Endometrial microvascular endothelial cells (primary cell): ENCODE data around the gene SMPDL3A. TPM values are rescaled to one million over a fixed set of nuclear protein-coding genes. Genes with fewer than 3 reads are reported as not detected.
"Not testable (repeated sequence)": the region's sequence is repeated elsewhere in the genome, so short reads cannot be mapped to it uniquely, and the experiment has no call there.

Source experiments
- in situ Hi-C: cut with HindIII; loops from 2 replicates; pipeline ENCODE4 v1.10.0; 2017; ENCODE audit warnings: low sequenced_read_pairs, low pct_unique_long_range_greater_than_20kb; ENCODE audit errors: inconsistent ontology term
- total RNA-seq: library from RNA; depleted of rRNA; stranded (reverse); fragments of >200 nt; gene quantifications from one replicate; pipeline ENCODE4 v1.2.3, GENCODE V29; 2015; ENCODE audit errors: inconsistent ontology term

Gene SMPDL3A, protein sequence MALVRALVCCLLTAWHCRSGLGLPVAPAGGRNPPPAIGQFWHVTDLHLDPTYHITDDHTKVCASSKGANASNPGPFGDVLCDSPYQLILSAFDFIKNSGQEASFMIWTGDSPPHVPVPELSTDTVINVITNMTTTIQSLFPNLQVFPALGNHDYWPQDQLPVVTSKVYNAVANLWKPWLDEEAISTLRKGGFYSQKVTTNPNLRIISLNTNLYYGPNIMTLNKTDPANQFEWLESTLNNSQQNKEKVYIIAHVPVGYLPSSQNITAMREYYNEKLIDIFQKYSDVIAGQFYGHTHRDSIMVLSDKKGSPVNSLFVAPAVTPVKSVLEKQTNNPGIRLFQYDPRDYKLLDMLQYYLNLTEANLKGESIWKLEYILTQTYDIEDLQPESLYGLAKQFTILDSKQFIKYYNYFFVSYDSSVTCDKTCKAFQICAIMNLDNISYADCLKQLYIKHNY
- 1.6 TPM for total RNA-seq

DNA sequence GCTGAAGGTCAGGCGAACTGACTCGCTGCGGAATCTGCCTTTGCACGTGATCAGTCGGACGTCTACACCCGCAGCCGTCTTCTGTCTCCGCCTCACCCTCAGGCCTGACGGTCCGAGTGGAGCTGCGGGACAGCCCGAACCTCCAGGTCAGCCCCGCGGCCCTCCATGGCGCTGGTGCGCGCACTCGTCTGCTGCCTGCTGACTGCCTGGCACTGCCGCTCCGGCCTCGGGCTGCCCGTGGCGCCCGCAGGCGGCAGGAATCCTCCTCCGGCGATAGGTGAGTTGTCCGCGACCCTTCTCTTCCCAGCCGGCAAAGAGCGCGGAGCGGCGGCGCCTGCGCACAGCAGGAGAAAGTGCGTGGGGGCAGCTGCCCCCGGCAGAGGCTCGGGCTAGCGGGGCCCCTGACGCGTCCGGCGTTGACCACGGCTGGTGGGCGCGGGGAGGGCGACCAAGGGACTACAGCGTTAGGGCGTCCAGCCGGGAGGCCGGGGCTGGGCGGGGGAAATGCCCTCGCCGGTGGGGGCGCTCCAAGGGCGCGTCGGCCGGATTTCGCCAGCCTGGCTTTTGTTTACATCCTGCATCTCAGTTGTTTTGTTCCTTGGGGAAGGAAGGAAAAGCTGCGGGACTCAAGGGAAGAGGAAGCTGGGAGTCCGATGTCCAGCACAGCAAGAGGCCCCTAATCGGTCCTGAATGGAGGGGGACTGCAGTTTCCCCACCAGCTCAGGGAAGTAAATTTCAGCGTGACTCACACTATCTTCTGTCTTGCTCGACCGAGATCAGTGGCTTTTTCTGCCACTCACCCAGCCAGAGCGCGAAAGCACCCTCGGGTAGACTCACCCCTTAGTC is at the start of gene SMPDL3A:
SMPDL3A (plus strand) TSS at position 77 of the 846 bp plus-strand sequence; CDS start at position 166, 89 bp downstream.
- in situ Hi-C loops: no loop called here

- in situ Hi-C loops: no loop called here
Observed at GRCh38 chr6:122740091-122740490, 49.0 kb upstream of the SMPDL3A start.

DNA sequence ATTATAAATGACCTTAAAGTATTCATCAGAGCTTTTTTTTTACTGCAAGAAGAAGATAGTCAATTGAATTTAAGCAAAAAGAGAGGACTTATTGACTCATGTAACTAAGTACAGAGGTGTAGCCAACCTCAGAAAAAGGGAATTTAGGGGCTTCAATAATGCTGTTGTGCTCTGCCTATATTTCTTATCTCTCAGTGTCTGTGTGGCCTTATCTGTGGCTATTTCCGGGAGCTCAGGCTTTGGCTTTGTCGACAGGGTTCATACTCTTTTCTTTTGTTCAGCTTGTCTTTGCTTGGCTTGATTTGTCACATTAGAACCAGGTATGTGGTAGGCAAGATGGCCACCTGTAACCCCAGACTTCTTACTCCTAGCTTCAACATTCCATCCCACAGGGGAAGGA is 48.1 kb upstream of the SMPDL3A start:
- in situ Hi-C loops: no loop called here

- in situ Hi-C loops: not testable (repeated sequence)
Observed at GRCh38 chr6:122744247-122744646, 44.8 kb upstream of the SMPDL3A start.

GRCh38 chr6:122744856-122745255 is 44.2 kb upstream of the SMPDL3A start:
- in situ Hi-C loops: not testable (repeated sequence)

DNA sequence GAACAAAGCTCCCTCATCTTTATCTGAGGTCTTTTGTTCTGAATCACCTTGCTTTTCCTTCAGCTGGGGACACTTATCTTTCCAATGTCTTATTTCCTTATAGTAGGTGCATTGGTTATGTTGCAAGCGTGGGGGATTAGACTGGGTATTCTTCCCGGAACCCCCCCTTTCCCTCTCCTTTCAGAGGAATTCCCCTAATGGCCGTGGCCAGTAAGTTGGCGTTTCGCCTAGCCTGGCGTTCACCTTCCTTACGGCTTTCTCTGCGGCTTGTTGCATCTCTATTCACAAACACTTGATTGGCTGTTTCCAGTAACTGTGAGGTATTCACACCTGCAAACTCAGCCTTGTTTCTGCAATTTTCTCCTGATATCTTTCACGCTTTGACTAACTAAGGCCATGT is 42.4 kb upstream of the SMPDL3A start:
- in situ Hi-C loops: no loop called here

- in situ Hi-C loops: no loop called here
Observed at GRCh38 chr6:122747573-122747972, 41.5 kb upstream of the SMPDL3A start.

- in situ Hi-C loops: not testable (repeated sequence)
Observed at GRCh38 chr6:122748945-122749344, 40.1 kb upstream of the SMPDL3A start.

DNA sequence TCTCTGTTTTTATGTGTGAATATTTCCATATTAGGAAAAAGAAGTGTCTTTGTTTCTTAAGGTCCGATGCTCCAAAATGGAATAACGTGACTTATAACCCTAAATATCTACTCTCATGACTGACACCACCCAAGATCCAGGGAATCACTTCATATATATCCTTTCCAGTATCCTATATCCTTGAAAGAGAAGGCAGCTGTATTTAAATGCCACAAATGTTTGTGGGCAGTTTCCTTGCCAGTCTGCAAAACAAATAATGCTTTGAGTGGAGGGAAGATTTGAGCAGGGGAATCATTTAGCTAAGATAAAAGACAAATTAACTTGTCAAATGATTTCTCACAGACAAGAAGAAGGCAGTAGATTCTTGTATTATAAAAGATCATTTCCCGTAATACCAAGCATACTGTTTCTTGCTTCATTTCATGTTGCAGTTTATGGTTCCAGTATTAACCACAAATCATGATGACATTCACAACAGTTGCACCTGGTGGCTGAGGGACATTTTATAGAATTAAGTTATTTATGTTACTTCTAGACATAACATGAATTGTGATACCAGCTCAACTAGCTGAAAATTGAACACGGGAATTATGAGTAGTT is 39.5 kb upstream of the SMPDL3A start:
- in situ Hi-C loops: no loop called here

GRCh38 chr6:122751326-122751725 is 37.7 kb upstream of the SMPDL3A start:
- in situ Hi-C loops: no loop called here

DNA sequence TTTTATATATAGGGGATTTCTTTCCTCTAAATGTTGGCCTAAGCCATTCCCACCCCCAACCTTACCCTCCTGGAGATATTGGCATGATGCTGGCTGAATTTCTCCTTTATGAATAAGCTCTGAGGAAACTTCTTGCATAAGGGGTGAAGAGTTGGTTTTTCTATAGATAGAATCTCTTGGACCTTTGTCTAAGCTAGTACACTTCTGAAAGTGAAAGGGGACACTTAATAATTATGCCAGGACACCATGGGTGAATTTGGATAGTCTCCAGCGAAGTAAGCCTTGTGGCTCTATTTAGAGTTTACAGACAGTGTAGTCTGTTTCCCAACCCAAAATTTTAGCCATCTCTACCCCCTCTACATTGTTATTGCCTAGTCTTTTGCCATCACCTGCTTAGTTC is 36.6 kb upstream of the SMPDL3A start:
- in situ Hi-C loops: no loop called here

DNA sequence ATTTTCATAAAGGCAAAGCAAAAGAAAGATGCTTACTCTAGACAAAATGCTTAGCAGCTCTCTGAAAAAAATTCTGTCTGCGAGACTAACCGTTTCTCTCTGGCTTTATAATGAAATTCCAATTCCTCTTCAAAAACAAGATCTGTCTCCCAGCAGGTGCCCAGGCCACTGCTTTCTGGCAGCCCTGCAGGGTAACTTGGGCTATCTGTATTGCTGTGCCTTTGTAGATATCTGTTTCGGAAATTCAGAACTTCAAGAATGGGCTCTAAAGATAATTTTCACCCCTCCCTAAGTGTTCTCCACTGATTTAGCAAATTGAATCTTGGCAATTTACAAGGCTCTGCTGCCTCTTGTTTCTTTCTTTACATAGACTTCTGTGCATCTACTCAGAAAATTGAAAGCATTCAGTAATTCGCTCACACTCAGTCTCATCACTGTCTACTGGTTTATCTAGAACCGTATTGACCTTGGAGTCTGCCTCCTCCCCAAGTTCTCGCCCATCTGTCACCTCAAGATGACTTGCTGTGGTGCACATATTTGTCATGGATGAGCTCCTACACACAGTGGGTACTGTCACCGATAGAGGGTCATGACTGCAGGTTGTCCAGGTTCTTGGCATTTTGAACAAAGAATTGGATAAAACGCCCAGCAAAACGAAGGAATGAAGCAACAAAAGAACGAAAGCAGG is 35.9 kb upstream of the SMPDL3A start:
- in situ Hi-C loops: no loop called here

DNA sequence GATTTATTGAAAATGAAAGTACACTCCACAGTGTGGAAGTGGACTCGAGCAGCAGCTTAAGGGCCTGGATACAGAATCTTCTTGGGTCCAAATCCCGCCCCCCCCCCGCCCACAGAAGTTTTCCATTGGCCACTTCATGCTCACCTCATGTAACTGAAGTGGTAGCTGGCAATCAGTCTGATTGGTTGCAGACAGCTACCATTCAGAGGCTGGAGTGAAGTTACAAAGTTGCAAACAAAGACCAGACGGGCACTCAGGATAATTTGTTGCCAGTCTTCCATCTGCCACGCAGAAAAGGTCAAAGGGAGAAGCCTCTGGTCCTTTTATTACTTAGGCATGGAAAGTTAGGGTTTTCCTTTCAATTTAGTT is 35.4 kb upstream of the SMPDL3A start:
- in situ Hi-C loops: no loop called here

GRCh38 chr6:122754191-122754731 is 34.8 kb upstream of the SMPDL3A start:
- in situ Hi-C loops: no loop called here

- in situ Hi-C loops: no loop called here
Observed at GRCh38 chr6:122755901-122756300, 33.2 kb upstream of the SMPDL3A start.

DNA sequence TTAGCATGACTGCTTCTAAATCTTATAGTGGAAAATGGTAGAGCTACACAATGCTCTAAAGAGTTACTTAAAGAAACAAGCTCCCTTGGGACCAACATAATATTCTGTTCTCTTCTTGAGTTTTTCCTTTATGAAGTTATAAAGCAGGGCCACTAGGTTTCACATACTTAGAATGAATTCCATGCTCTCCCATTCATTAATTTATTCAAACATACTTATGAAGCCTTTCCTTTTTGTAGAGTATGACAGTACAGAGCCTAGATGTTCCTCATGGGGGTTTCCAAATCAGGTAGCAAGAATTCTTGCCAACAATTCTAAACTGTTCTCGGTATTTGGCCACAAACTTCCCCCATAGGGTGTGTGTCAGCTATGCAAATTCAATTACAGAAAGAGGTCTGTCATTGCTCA is 30.1 kb upstream of the SMPDL3A start:
- in situ Hi-C loops: no loop called here

- in situ Hi-C loops: no loop called here
Observed at GRCh38 chr6:122760330-122760729, 28.7 kb upstream of the SMPDL3A start.

DNA sequence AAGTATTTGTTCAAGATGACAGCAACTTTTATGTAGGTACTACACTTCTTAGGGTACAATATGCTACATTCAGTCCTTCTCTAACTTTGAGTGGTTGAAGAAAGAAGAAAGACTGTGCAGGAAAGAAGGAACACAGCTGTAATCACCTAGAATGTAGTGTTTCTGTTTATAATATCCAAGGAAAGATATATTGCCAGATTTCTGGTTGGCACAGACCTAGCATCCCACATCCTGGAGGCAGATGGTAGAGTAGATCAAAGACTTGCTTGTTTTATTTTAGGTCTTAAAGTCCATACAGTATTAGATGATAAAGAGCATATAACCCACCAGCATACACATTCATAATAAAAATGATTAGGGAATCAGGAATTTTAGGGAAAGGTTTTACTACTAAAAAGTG is 22.8 kb upstream of the SMPDL3A start:
- in situ Hi-C loops: no loop called here
